ENCODE measurements around the gene AAMP.
A peak's percentile ranks its signal among the peaks of the same experiment; 100 is the strongest.

DNA sequence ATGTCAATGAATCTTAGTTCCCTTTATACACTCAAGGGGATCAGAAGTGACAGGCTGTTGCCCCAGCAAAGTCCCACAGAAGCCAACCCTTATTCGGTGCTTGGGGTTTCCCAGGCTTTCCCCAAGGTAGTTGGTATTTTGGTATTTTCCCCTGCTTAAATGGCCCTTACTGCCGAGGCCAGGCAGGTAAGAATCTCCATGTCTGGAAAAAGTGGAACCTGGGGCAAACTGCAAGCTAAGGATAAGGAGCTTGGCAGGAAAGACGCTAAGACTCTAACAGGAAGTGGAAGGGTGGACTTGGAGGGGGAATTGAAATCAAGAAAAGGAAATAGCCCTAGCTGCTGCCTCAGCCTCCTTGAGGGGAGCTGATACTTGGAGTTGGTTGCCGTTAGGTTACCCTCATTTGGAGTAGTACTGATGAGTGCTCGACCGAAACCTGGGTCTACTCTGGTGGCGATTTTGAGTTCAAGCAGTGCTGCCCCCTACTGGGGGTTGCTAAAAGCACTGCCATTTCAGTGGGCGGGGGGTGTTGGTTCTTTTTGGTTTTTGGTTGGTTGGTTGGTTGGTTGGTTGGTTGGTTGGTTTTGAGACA is 12.5 kb downstream of the AAMP start:
- TF ChIP-seq, protein P1, sequence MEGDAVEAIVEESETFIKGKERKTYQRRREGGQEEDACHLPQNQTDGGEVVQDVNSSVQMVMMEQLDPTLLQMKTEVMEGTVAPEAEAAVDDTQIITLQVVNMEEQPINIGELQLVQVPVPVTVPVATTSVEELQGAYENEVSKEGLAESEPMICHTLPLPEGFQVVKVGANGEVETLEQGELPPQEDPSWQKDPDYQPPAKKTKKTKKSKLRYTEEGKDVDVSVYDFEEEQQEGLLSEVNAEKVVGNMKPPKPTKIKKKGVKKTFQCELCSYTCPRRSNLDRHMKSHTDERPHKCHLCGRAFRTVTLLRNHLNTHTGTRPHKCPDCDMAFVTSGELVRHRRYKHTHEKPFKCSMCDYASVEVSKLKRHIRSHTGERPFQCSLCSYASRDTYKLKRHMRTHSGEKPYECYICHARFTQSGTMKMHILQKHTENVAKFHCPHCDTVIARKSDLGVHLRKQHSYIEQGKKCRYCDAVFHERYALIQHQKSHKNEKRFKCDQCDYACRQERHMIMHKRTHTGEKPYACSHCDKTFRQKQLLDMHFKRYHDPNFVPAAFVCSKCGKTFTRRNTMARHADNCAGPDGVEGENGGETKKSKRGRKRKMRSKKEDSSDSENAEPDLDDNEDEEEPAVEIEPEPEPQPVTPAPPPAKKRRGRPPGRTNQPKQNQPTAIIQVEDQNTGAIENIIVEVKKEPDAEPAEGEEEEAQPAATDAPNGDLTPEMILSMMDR (IDR thresholded peaks at IDR 0.05; ENCODE audit: insufficient read depth, low read length, poor library complexity, severe bottlenecking): peak; percentile 65
- TF ChIP-seq EZH2phosphoT487 (conservative IDR thresholded peaks at IDR 0.05; ENCODE audit: low read length): no peak

Measured in SU-DHL-6 (cell line).